ENCODE results near the gene EXOC4.

The EXOC4 gene

GRCh38 chr7:133822001-133822641 lies 569.2 kb downstream of the EXOC4 start:
- peaks cover 4% of the 10 kb centered on the region for H3K36me3 ChIP-seq (ENCODE audit: insufficient read depth, insufficient read length, low read length)
- TF ChIP-seq YY1 (IDR thresholded peaks at IDR 0.05; ENCODE audit: insufficient read depth, insufficient read length) (no peak), SUZ12 (IDR thresholded peaks at IDR 0.05; ENCODE audit: extremely low read depth, insufficient read depth, insufficient read length) (no peak), ZNF274 (IDR thresholded peaks at IDR 0.05; ENCODE audit: low read depth, low read length) (no peak)
- H3K9me3 ChIP-seq (ENCODE audit: insufficient read depth, low read length) = no peaks in the 10 kb centered on the region
- no peak overlapping the region for H3K4me3 ChIP-seq (ENCODE audit: insufficient read length, low read depth)
- no peaks in the 10 kb centered on the region for H3K4me1 ChIP-seq (ENCODE audit: insufficient read depth, insufficient read length)
- DNase-seq (ENCODE audit: low read depth, low spot score) = no peak
- H3K27me3 ChIP-seq (ENCODE audit: insufficient read depth, insufficient read length) = no peaks in the 10 kb centered on the region
- H3K9ac ChIP-seq (ENCODE audit: insufficient read length, low read depth) = no peak overlapping the region

- no peak for DNase-seq (ENCODE audit: low read depth, low spot score)
- Histone ChIP-seq H3K4me1 (ENCODE audit: insufficient read depth, insufficient read length) (no peaks in the 10 kb centered on the region), H3K4me3 (ENCODE audit: insufficient read length, low read depth) (no peak overlapping the region), H3K9ac (ENCODE audit: insufficient read length, low read depth) (no peak overlapping the region), H3K36me3 (ENCODE audit: insufficient read depth, insufficient read length, low read length) (no peaks in the 10 kb centered on the region), H3K9me3 (ENCODE audit: insufficient read depth, low read length) (no peaks in the 10 kb centered on the region), H3K27me3 (ENCODE audit: insufficient read depth, insufficient read length) (no peaks in the 10 kb centered on the region)
- no peak for TF ChIP-seq ZNF274 (IDR thresholded peaks at IDR 0.05; ENCODE audit: low read depth, low read length)
- no peak for TF ChIP-seq YY1 (IDR thresholded peaks at IDR 0.05; ENCODE audit: insufficient read depth, insufficient read length)
- no peak for TF ChIP-seq SUZ12 (IDR thresholded peaks at IDR 0.05; ENCODE audit: extremely low read depth, insufficient read depth, insufficient read length)
Measured at GRCh38 chr7:133822868-133823552, 570.1 kb downstream of the EXOC4 start.

GRCh38 chr7:133824132-133824531 lies 571.3 kb downstream of the EXOC4 start:
- Histone ChIP-seq H3K4me1 (ENCODE audit: insufficient read depth, insufficient read length) (no peaks in the 10 kb centered on the region), H3K9me3 (ENCODE audit: insufficient read depth, low read length) (no peaks in the 10 kb centered on the region), H3K9ac (ENCODE audit: insufficient read length, low read depth) (no peak overlapping the region), H3K27me3 (ENCODE audit: insufficient read depth, insufficient read length) (no peaks in the 10 kb centered on the region), H3K36me3 (ENCODE audit: insufficient read depth, insufficient read length, low read length) (no peaks in the 10 kb centered on the region), H3K4me3 (ENCODE audit: insufficient read length, low read depth) (no peak overlapping the region)
- DNase-seq (ENCODE audit: low read depth, low spot score) = no peak
- TF ChIP-seq ZNF274 (IDR thresholded peaks at IDR 0.05; ENCODE audit: low read depth, low read length) (no peak), YY1 (IDR thresholded peaks at IDR 0.05; ENCODE audit: insufficient read depth, insufficient read length) (no peak), SUZ12 (IDR thresholded peaks at IDR 0.05; ENCODE audit: extremely low read depth, insufficient read depth, insufficient read length) (no peak)

GRCh38 chr7:133827707-133828623 lies 575.1 kb downstream of the EXOC4 start:
- Histone ChIP-seq H3K9ac (ENCODE audit: insufficient read length, low read depth) (no peak overlapping the region), H3K4me1 (ENCODE audit: insufficient read depth, insufficient read length) (no peaks in the 10 kb centered on the region), H3K27me3 (ENCODE audit: insufficient read depth, insufficient read length) (no peaks in the 10 kb centered on the region), H3K36me3 (ENCODE audit: insufficient read depth, insufficient read length, low read length) (no peaks in the 10 kb centered on the region), H3K4me3 (ENCODE audit: insufficient read length, low read depth) (no peak overlapping the region), H3K9me3 (ENCODE audit: insufficient read depth, low read length) (no peaks in the 10 kb centered on the region)
- TF ChIP-seq ZNF274 (IDR thresholded peaks at IDR 0.05; ENCODE audit: low read depth, low read length) (no peak), SUZ12 (IDR thresholded peaks at IDR 0.05; ENCODE audit: extremely low read depth, insufficient read depth, insufficient read length) (no peak)
- DNase-seq (ENCODE audit: low read depth, low spot score) = no peak

- H3K4me3 ChIP-seq (ENCODE audit: insufficient read length, low read depth) = no peak overlapping the region
- no peaks in the 10 kb centered on the region for H3K4me1 ChIP-seq (ENCODE audit: insufficient read depth, insufficient read length)
- H3K9ac ChIP-seq (ENCODE audit: insufficient read length, low read depth) = no peak overlapping the region
- no peak for TF ChIP-seq ZNF274 (IDR thresholded peaks at IDR 0.05; ENCODE audit: low read depth, low read length)
- no peak for TF ChIP-seq SUZ12 (IDR thresholded peaks at IDR 0.05; ENCODE audit: extremely low read depth, insufficient read depth, insufficient read length)
- TF ChIP-seq YY1 (IDR thresholded peaks at IDR 0.05; ENCODE audit: insufficient read depth, insufficient read length) = no peak
- H3K27me3 ChIP-seq (ENCODE audit: insufficient read depth, insufficient read length) = no peaks in the 10 kb centered on the region
- no peak for DNase-seq (ENCODE audit: low read depth, low spot score)
- no peaks in the 10 kb centered on the region for H3K36me3 ChIP-seq (ENCODE audit: insufficient read depth, insufficient read length, low read length)
- no peaks in the 10 kb centered on the region for H3K9me3 ChIP-seq (ENCODE audit: insufficient read depth, low read length)
Measured at GRCh38 chr7:133828906-133829305, 576.0 kb downstream of the EXOC4 start.

GRCh38 chr7:133829336-133829897 lies 576.5 kb downstream of the EXOC4 start:
- no peak for TF ChIP-seq ZNF274 (IDR thresholded peaks at IDR 0.05; ENCODE audit: low read depth, low read length)
- Histone ChIP-seq H3K27me3 (ENCODE audit: insufficient read depth, insufficient read length) (no peaks in the 10 kb centered on the region), H3K9ac (ENCODE audit: insufficient read length, low read depth) (no peak overlapping the region), H3K9me3 (ENCODE audit: insufficient read depth, low read length) (no peaks in the 10 kb centered on the region), H3K4me1 (ENCODE audit: insufficient read depth, insufficient read length) (no peaks in the 10 kb centered on the region), H3K4me3 (ENCODE audit: insufficient read length, low read depth) (no peak overlapping the region), H3K36me3 (ENCODE audit: insufficient read depth, insufficient read length, low read length) (no peaks in the 10 kb centered on the region)
- DNase-seq (ENCODE audit: low read depth, low spot score) = no peak

- no peak overlapping the region for H3K4me3 ChIP-seq (ENCODE audit: insufficient read length, low read depth)
- no peak overlapping the region for H3K9ac ChIP-seq (ENCODE audit: insufficient read length, low read depth)
- DNase-seq (ENCODE audit: low read depth, low spot score) = no peak
- H3K27me3 ChIP-seq (ENCODE audit: insufficient read depth, insufficient read length) = no peaks in the 10 kb centered on the region
- TF ChIP-seq ZNF274 (IDR thresholded peaks at IDR 0.05; ENCODE audit: low read depth, low read length) (no peak), SUZ12 (IDR thresholded peaks at IDR 0.05; ENCODE audit: extremely low read depth, insufficient read depth, insufficient read length) (no peak), YY1 (IDR thresholded peaks at IDR 0.05; ENCODE audit: insufficient read depth, insufficient read length) (no peak)
- H3K36me3 ChIP-seq (ENCODE audit: insufficient read depth, insufficient read length, low read length) = no peaks in the 10 kb centered on the region
- no peaks in the 10 kb centered on the region for H3K9me3 ChIP-seq (ENCODE audit: insufficient read depth, low read length)
- no peaks in the 10 kb centered on the region for H3K4me1 ChIP-seq (ENCODE audit: insufficient read depth, insufficient read length)
Measured at GRCh38 chr7:133830081-133830480, 577.2 kb downstream of the EXOC4 start.

All from NT2/D1 (cell line).